GM04503 (cell line): ENCODE results near the gene HDLBP.
"Not testable (repeated sequence)": the region's sequence is repeated elsewhere in the genome, so short reads cannot be mapped to it uniquely, and the experiment has no call there.

Source experiments
- DNase-seq: peaks from one replicate; pipeline ENCODE4 v3.0.0-alpha.2; 2012; ENCODE audit warnings: low read depth

The HDLBP gene

GRCh38 chr2:241329669-241330615 is 14.5 kb upstream of the HDLBP start:
- no peak for DNase-seq

- DNase-seq = no peak
These were observed 9.8 kb upstream of the HDLBP start for GRCh38 chr2:241325257-241325656.

- DNase-seq = no peak
These were observed 9.3 kb upstream of the HDLBP start for GRCh38 chr2:241324775-241325174.

GRCh38 chr2:241323778-241324177 is 8.3 kb upstream of the HDLBP start:
- DNase-seq = no peak

- DNase-seq = no peak
These were observed 6.4 kb upstream of the HDLBP start for GRCh38 chr2:241321886-241322285.

GRCh38 chr2:241321033-241321432 is 5.6 kb upstream of the HDLBP start:
- no peak for DNase-seq

- DNase-seq = no peak
These were observed 4.9 kb upstream of the HDLBP start for GRCh38 chr2:241320394-241320793.

- not testable (repeated sequence) for DNase-seq
These were observed 3.4 kb upstream of the HDLBP start for GRCh38 chr2:241318830-241319229.

- DNase-seq = no peak
These were observed 1.9 kb upstream of the HDLBP start for GRCh38 chr2:241317391-241317790.

- no peak for DNase-seq
These were observed 1.4 kb upstream of the HDLBP start for GRCh38 chr2:241316825-241317224.

- DNase-seq = peak; percentile 23
These were observed 583 bp upstream of the HDLBP start, which contains the start of gene SEPTIN2 for GRCh38 chr2:241315879-241316631. Gene SEPTIN2 (plus strand): TSS chr2:241315925. CDS start chr2:241324233, 8,308 bp downstream.

GRCh38 chr2:241314226-241315092 is 1.0 kb downstream of the HDLBP start:
- peak; percentile 15 for DNase-seq

- DNase-seq = no peak
These were observed 1.9 kb downstream of the HDLBP start for GRCh38 chr2:241313543-241314095.

GRCh38 chr2:241312082-241312481 is 3.4 kb downstream of the HDLBP start:
- DNase-seq = peak; percentile 48

GRCh38 chr2:241310917-241311566 is 4.4 kb downstream of the HDLBP start:
- no peak for DNase-seq

GRCh38 chr2:241309684-241310117 is 5.8 kb downstream of the HDLBP start:
- no peak for DNase-seq

- DNase-seq = no peak
These were observed 6.5 kb downstream of the HDLBP start for GRCh38 chr2:241308832-241309500.

GRCh38 chr2:241308267-241308666 is 7.2 kb downstream of the HDLBP start:
- no peak for DNase-seq

- DNase-seq = no peak
These were observed 8.4 kb downstream of the HDLBP start for GRCh38 chr2:241307055-241307454.

- DNase-seq = no peak
These were observed 11.3 kb downstream of the HDLBP start for GRCh38 chr2:241304039-241304670.
